Effector CD8-positive, alpha-beta T cell (primary cell): ENCODE data around the gene ODAD3.
A peak's percentile ranks its signal among the peaks of the same experiment; 100 is the strongest.
"Not testable (repeated sequence)": the region's sequence is repeated elsewhere in the genome, so short reads cannot be mapped to it uniquely, and the experiment has no call there.

ENCODE experiments used
- DNase-seq: peaks from one replicate; lab custom pipeline; 2025; lab: John Stamatoyannopoulos, UW
- total RNA-seq, 4 experiments: gene quantifications; one replicate each; lab custom pipeline; 2026; lab: John Stamatoyannopoulos, UW

ODAD3 gene
- total RNA-seq: 0 to 0.24 (median 0.09) reads per million in 4 experiments

DNA sequence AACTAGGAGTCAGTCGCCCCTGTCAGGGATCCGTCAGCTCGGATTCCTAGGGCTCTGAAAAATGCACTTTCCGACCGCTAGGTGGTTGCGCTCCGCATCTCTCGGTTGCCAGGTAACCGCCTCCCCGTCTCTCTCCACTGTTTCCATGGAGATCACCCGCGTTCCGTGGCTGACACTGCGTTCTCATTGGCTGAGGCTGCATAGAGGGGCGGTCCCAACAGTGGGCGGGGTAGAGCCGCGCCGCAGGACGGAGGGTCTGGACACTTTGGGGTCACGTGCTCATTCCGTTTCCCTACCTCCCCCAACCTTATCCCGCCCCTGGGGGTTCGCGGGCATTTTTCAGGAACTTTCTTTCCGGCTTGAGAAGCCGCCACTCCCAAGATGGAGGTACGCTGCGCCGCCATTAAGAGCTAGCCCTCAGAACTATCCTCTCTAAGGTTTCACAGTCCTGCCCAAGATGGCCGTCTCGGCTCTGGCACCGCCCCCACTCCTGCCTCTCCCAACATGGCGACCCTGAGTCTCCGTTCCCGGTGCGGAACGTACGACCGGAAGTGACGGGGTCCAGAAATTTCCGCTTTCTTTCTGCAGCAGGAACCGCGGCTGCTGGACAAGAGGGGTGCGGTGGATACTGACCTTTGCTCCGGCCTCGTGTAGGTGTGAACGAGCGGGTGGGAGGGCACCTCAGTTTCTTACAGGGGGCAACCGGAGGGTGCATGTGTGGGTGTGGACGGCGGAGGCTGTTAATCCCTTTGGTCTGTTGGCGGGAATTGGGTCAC lies at the start of gene ODAD3, which contains the start of gene PRKCSH:
TSS of gene ODAD3 (minus strand) at position 65 of the 776 bp plus-strand sequence. CDS start 105 bp downstream, outside the sequence.
TSS of gene PRKCSH (plus strand) at position 579 of the 776 bp plus-strand sequence. CDS start 483 bp downstream, outside the sequence.
- DNase-seq: peak; percentile 99

DNA sequence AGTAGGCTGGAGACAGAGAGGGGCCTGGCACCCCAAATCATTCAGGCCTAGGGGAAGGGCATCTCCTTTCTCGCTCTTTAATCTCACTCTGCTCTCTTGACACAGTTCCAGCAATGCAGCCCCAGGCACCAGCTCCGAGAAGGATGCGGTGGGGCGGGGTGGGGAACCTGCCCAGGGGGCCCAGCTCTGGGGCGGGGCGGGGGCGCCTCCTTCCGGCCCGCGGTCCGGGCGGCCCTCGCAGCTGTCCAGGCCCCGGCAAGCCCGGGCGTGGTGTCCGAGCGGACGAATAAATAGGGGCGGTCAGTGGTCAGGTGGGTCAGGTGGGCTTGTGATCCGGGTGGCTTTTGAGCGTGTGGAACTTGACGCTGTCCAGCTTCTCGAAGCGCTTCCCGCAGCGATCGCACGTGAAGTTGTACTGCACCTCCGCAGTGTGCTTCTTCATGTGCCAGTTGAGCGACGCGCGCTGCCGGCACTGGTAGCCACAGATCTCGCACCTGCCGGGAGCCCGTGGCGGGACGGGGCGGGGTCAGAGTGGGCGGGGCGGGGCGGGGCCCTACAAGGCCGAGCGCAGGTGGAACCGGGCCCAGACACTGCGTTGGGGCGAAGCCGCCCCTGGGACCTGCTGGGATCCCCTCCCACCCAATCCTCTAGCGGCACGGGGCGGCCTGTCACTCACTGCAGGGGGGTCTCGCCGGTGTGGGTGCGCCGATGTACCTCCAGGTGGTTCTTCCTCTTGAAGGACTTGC lies 48.6 kb upstream of the ODAD3 start:
- no peak for DNase-seq

DNA sequence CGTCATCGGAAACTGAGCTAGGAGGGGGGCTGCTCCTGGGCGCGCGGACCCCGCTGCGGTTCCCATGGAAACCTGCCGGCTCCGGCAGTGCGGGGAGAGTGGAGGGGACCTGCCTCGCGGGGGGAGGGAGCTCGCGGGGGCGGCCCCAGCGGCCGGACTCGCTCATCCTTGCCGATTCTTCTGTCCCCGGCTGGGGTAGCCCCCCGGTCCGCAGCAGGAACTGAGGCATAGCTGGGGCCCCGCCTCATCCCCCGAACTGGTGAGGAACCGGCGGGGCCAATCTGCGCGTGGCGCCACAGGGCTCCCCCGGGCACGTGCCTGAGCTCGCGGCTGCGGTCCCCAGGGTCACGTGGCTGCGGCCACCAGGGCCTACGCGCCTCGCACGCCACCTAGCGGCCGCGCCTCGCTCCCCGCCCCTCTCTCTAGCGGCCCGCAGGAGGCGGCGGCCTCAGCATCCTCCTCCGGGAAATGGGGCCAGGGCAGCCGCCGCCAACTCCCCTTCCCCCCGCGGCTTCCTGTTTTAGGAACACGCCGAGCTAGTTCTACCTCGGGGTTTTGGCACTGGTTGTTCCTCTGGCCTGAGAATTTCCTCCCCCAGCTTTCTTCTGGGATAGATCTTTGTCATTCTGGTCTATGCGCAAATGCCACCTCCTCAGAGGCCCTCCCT lies 47.6 kb upstream of the ODAD3 start:
- peak; percentile 66 for DNase-seq

DNA sequence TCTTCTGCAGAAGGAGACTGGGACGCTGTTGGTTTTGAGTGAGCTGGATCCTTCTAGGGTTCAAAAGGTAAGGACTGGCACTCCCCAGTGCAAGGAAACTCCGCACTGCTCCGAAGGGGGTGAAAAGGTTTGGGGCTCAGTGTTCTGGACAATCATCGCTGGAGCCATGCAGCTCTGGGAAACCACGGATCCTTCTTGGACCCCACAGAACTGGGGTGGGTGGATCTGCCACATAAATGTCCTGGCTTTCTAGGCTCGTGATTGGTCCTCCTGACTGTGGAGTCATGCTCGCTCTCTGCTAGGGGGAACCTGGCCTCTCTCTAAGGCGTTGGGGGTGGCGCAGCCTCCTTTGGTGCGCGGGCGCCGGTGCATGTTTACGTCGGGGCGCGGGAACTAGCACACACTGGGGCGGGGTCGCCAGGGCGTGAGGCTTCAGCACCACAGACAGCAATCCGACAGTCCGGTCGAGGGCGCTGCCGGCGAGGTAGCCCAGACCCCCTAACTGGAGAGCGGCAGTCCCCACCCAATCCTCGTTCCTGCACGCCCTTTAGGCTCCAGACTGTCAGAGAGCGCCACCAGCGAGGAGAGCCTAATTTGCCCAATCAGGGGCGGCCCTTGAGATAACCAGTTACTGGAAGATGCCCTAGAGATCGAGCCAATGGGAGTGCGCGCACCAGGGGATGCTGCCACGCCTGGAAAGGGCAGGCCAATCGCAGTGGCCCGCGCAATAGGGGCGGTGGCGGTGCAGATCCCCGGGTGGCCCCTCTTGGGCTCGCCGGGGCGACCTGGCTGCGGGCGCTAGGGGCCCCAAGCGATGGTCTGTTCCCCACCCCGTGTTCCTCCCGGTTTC lies 46.8 kb upstream of the ODAD3 start:
- peak; percentile 24 for DNase-seq

DNA sequence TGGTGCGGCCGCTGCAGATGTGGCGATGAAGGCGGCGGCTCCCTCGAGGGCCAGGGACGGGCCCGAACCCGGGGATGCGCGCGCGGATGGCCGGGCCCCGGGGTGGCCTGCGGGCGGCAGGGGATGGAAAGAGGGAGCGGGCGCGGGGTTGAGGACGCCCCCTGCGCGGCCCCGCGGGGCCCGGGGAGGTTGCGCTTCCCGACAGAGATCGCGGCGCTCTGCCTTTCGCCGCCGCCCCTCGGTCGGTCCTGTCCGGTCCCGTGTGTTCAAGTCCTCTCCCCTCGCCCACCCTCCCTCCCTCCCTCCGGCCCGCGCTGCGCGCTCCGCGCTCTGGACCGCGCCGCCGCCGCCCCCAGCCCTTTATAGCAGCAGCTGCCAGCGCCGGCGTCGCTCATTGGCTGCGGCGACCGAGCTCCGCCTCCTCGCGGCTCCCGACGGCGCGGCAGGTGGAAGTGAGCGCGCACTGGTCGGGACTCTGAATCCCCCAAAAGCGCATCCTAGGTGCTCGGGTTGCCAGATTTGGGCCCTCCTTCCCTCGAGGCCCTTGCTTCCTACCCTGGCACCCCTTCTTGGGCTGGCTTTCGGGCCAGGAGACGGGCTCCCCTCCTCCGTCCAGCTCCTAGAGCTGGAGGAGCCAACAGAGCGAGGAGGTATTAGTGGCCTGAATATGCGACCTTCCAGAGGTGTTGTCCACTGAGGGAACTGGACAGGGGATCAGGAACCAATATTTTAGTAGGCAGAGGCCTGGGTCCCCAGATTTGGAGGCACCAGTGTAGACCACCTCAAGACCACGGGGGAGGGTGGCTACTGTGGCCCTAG lies 46.0 kb upstream of the ODAD3 start, which contains the start of gene ELAVL3:
TSS of gene ELAVL3 (minus strand) at position 332 of the 819 bp plus-strand sequence. CDS start 438 bp downstream, outside the sequence.
- no peak for DNase-seq

DNA sequence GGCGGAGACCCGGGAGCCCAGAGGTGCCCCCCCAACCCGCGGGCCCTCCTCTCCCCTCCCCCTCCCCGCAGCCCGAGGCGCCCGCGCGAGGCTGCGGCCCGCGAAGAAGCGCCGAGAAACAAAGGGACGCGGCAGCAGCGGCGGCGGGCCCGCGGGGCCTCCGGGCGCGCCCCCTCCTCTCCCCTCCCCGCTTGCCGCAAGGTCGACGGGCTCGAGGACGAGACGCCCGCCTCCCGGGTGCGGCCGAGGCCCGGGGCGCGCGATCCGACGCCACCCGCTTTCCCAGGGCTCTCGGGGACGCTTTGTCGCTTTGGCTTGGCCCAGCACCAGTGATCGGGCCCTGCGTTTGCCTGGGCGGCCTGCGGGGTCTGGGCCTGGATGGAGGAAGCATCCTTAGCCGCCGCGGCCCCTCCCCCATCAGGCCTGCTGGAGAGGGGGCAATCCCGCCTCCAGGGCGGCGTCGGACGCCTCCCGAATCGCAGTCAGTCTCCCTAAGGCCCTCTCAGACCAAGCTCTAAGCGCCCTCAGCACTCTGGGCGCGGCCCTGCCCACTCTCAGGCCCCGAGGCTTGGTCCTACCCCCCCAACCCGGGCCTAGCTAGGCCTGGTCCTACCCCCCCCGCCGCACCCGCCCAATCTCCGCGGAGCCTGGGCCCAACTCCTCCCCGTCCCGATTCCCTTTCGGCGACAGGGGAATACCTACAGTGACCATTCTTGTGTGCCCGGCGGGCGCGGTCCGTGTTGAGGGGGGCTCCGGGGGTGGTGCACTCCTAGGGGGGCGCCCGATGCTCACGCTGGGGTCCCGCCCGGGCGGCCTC lies 45.2 kb upstream of the ODAD3 start:
- DNase-seq: no peak

DNA sequence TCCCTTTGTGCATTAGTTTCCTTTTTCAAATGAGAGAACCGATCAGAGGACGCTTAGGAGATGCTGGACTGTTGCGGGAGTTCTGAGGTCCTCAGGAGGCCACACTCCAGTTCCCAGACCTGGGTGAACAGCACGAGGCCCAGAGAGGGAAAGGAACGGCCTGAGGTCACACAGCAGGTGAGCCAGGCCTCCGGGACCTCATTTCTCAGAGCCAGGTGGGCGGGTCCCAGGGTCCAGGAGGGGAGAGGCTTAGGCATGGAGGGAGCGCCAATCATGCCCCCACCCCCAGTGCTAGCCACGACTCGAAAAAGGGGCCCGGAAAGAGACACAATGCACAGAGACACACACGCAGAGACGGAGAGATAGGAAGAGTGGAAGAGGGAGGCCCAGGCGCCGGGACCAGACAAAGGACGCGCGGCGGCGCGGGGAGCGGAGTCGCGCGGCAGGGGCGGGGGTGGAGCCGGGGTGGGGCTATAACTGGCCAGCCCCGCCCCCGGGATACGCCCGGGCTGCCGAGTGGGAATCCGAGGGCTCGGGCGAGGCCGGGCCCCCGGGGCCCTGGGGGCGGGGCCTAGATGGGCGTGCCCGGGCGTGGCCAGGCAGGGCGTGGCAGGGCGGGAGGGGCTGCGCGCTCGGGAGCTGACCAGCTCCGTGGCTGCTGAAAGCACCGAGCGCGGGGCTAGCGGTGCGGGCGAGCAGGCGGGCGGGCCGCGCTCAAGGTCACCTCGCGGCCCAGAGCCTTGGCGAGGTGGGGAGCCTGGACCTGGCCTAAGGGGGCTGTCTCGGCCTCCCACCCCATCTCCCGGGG lies 44.4 kb upstream of the ODAD3 start:
- DNase-seq: no peak

DNA sequence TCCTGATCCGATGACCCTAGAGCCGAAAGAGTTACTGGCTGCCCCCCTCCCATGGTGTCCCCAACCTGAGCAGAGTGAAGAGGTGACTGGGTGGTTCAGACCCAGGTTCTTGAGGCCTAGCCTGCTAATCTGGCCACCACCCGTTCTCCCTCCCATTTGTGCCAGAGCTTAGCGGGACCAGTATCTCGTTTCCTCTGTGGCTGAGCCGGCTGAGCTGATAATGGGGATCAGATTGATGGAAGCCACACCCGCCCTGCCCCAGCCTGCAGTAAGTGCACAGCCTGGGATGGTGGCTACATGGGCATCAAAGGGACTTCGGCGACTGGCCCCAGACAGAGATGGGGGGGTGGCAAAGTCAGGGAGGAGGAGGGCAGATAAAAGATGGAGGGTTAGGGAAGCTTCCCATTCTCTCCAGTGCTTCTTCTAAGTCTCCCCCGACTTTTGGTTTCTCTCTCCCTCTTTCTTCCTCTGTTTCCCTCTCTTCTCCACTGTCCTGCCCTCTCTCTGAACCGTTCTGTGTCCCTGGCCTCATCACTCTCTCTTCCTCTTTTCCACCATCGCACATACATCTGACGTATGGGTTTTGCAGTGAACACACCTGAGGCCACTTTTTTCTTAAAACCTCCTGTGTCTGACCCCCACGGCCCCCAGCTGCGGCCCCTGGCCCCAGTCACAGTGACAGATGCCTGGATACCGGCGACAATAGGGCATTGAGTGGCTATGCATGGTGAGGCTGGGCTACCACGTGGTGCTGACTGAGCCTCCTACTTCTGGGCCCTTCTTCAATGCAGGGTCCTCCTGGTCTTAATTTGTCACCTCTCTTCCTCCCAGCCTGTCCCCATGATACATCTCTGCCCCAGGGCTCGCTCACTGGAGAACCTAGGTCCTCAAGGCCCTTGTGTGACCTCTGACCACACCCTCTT lies 43.5 kb upstream of the ODAD3 start:
- no peak for DNase-seq

DNA sequence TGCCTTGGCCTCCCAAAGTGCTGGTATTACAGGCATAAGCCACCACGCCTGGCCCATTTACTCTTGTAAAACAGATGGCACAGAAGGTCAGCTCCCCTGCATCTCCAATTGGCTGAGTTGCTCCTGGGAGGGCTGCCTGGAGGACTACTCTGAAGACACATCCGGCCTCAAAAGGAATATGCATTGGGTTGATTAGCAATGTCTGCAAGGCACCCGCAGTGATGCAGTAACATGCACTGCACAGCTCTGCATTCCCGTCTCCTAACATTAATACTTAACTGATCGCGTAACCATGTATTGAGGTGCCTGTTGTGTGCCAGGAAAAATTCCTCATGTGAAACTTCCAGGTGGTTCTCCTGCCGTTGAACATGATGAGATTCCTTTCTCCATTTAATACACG lies 40.9 kb upstream of the ODAD3 start:
- no peak for DNase-seq

DNA sequence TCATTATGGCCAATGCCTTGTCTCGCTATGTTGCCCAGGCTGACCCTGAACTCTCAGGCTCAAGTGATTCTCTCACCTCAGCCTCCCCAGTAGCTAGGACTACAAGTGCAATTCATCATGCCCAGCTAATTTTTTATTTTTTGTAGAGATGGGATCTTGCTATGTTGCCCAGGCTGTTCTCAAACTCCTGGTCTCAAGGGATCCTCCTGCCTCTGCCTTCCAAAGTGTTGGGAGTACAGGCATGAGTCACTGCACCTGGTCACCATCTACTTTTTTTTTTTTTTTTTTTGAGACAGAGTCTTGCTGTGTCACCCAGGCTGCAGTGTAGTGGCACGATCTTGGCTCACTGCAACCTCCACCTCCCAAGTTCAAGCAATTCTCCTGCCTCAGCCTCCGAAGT lies 40.4 kb upstream of the ODAD3 start:
- DNase-seq: not testable (repeated sequence)

DNA sequence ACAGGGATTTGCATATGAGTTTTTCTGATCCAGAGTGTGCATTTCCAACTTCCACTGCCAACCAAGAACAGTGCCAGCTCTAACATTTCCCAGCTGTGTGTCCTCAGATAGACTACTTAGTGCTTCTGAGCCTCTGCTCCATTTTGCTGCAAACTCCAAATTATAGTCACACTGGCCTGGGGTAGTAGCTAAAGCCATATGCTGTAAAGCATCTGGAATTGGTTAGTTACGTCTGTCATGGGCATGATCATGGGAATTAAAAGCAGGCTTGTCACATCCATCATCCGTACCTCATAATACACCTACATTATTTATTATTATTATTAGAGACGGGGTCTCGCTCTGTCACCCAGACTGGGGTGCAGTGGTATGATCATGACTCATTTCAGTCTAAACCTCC lies 38.8 kb upstream of the ODAD3 start:
- DNase-seq: no peak

DNA sequence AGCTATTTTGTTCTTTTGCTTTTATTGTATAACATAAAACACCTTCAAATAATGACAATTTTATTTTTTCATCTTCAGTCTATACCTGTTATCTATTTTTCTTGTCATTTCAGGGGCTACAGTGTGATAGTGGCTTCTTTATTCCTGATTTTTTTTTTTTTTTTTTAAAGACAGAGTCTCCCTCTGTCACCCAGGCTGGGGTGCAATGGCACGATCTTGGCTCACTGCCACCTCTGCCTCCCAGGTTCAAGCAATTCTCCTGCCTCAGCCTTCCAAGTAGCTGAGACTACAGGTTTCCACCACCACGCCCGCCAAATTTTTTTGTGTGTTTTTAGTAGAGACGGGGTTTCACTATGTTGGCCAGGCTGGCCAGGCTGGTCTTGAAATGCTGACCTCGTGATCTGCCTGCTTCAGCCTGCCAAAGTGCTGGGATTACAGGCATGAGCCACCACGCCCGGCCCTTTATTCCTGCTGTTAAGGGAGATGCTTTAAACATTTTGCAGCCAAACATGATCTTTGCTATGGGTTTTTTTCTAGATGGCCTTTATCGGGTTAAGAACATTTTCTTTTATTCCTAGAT lies 33.4 kb upstream of the ODAD3 start:
- not testable (repeated sequence) for DNase-seq

DNA sequence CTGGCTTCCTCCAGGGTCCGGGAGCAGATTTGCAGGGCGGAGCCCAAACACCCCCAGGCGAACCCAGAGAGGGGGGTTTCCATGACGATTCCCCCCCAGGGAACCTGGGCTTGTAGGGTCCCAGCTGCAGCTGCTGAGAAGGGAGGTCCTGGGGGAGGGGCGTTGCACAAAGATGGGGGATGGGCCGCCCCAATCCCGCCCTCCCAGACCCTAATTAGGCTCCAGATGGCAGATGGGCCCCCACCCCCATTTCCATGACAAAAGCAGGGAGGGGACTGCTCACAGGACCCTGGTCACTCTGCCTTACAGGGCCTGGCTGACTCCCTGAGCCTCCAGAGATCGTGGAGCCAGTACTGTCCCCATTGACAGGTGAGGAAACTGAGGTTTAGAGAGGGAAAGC lies 30.7 kb upstream of the ODAD3 start:
- no peak for DNase-seq

DNA sequence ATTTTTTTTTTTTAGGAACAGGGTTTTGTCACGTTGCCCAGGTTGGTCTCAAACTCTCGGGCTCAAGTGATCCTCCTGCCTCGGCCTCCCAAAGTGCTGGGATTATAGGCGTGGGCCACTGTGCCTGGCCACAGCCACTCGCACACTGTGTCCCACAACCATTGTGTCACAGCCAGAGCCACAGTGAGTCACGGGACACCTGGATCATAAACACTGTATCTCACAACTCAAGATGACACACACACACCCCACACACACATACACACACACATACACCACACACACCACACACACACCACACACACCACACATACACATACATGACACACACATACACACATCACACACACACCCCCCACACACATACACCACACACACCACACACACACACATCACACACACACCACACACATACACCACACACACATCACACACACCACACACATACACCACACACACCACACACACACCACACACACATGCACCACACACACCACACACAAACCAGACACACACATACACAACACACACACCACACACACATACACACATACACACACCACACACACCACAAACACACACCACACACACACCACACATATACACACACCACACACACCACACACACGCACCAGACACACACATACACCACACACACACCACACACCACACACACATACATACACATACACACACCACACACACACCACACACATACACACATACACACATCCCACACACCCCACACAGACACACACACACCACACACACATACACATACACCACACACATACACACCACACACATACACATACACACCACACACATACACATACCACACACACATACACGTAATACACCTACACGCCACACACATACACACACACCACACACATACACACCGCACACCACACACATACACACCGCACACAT lies 29.7 kb upstream of the ODAD3 start:
- DNase-seq: no peak

DNA sequence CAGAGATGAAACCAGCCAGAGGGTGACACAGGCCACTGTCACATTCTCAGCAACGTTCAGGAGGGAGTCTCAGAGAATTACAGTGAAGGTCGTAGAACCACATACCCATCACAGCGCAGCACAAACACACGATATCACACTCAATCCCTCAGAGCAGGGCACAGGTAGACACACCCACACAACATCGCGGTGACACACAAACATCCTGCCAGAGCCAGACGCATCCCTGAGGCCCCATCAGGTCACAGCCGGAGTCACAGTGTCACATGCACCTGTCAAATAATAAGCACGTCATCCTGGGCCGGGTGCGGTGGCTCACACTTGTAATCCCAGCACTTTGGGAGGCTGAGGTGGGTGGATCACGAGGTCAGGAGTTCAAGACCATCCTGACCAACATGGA lies 28.5 kb upstream of the ODAD3 start:
- DNase-seq: no peak

DNA sequence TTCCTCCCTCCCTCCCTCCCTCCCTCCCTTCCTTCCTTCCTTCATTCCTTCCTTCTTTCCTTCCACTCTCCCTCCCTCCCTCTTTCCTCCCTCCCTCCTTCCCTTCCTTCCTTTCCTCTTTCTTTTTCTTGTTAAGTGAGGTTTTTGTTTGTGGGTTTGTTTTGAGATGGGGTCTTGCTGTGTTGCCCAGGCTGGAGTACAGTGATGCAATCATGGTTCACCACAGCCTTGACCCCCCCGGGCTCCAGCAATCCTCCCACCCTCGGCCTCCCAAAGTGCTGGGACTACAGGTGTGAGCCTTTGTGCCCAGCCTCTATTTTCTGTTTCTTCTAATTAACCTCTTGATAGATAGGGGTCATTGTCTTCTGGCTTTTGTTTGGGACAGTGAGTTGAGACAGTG lies 26.5 kb upstream of the ODAD3 start:
- DNase-seq: no peak
